HepG2 (cell line): Measurements from ENCODE around the gene AGMO.

Source experiments
- BCL6 ChIP-seq: IDR thresholded peaks from 2 replicates; pipeline ENCODE4 v1.6.1; 2016; ENCODE audit warnings: missing genetic modification reagents, missing compliant biosample characterization
- FIP1L1 ChIP-seq: fragments of 200-400 bp; formaldehyde crosslinking; IDR thresholded peaks from 2 replicates; pipeline ENCODE4 v1.6.1; 2018; ENCODE audit warnings: low read depth, mild to moderate bottlenecking, low read length, moderate library complexity, borderline replicate concordance; ENCODE audit not compliant: insufficient read depth
- FOXK2 ChIP-seq: fragments of 450-650 bp; IDR thresholded peaks from 2 replicates; pipeline ENCODE4 v1.6.1; 2016
- PHF20 ChIP-seq: sonication (generic); formaldehyde crosslinking; IDR thresholded peaks from 2 replicates; pipeline ENCODE4 v1.5.0; 2020; ENCODE audit warnings: mild to moderate bottlenecking, missing genetic modification reagents
- POLR2A ChIP-seq, 2 experiments: IDR thresholded peaks; 2 replicates each; pipeline ENCODE4 v1.6.1; 2011; ENCODE audit warnings: low read depth in 2 of 2, low read length in 2 of 2, mild to moderate bottlenecking in 1 of 2, moderate library complexity in 1 of 2; ENCODE audit not compliant: insufficient read depth in 1 of 2
- RELA ChIP-seq: sonication (generic); formaldehyde crosslinking; IDR thresholded peaks from 2 replicates; pipeline ENCODE4 v1.4.0; 2020; ENCODE audit warnings: missing genetic modification reagents
- RFX5 ChIP-seq: IDR thresholded peaks from 2 replicates; pipeline ENCODE4 v1.6.1; 2011; ENCODE audit warnings: low read depth, low read length, improper control_type of control experiment
- ZNF274 ChIP-seq: sonication (generic); formaldehyde crosslinking; IDR thresholded peaks from 2 replicates; pipeline ENCODE4 v1.5.1; 2020; ENCODE audit warnings: mild to moderate bottlenecking, missing genetic modification reagents
- ZNF629 ChIP-seq: sonication (generic); formaldehyde crosslinking; conservative IDR thresholded peaks from 2 replicates; pipeline ENCODE4 v1.5.0; 2020; ENCODE audit warnings: missing genetic modification reagents
- ZNF7 ChIP-seq: IDR thresholded peaks from 2 replicates; pipeline ENCODE4 v1.6.1; 2016; ENCODE audit warnings: missing biosample characterization, missing genetic modification reagents
- ZNF878 ChIP-seq: sonication (generic); formaldehyde crosslinking; IDR thresholded peaks from 2 replicates; pipeline ENCODE4 v1.8.1; 2023; ENCODE audit warnings: mild to moderate bottlenecking, missing genetic modification reagents, moderate library complexity
- TF ChIP-seq, protein P1 (sequence below): sonication (generic); formaldehyde crosslinking; IDR thresholded peaks from 2 replicates; pipeline ENCODE4 v1.5.0; 2020; ENCODE audit warnings: mild to moderate bottlenecking, missing genetic modification reagents, moderate library complexity
- TF ChIP-seq, protein P2 (sequence below): sonication (generic); formaldehyde crosslinking; IDR thresholded peaks from 2 replicates; pipeline ENCODE4 v1.4.0; 2020; ENCODE audit warnings: missing genetic modification reagents
- TF ChIP-seq, protein P3 (sequence below): sonication (generic); formaldehyde crosslinking; IDR thresholded peaks from 2 replicates; pipeline ENCODE4 v1.4.0; 2020; ENCODE audit warnings: mild to moderate bottlenecking, missing genetic modification reagents

DNA sequence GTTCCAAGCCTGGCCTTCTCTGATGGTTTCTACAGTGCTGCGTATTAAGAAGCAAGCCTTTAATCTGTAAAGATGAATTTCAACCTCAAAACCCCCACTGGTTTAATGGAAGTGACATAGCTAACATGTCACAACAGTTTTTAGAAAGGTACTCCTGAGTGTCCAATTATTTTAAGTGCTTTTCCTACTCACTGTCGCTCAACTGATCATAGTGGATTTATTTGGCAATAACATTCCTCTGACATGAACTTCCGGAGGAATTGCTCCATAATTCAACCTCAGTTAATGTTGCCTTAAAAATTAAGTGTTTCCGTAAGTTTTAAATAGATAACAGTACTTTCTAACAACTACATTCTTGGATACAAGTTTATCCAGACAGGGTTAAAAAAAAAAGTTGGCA, 57.5 kb downstream of the AGMO start:
- TF ChIP-seq PHF20 (no peak), ZNF274 (CRISPR knock-in tag) (no peak), FOXK2 (no peak), ZNF7 (CRISPR knock-in tag) (no peak), FIP1L1 (no peak), RFX5 (no peak), ZNF878 (CRISPR knock-in tag) (no peak), BCL6 (CRISPR knock-in tag) (no peak), RELA (CRISPR knock-in tag) (no peak), ZNF629 (CRISPR knock-in tag) (no peak), POLR2A (IDR thresholded peaks at IDR 0.05; ENCODE audit: insufficient read depth in 1 of 2, low read depth in 2 of 2, low read length in 2 of 2) (no peak)
- TF ChIP-seq, protein P1, sequence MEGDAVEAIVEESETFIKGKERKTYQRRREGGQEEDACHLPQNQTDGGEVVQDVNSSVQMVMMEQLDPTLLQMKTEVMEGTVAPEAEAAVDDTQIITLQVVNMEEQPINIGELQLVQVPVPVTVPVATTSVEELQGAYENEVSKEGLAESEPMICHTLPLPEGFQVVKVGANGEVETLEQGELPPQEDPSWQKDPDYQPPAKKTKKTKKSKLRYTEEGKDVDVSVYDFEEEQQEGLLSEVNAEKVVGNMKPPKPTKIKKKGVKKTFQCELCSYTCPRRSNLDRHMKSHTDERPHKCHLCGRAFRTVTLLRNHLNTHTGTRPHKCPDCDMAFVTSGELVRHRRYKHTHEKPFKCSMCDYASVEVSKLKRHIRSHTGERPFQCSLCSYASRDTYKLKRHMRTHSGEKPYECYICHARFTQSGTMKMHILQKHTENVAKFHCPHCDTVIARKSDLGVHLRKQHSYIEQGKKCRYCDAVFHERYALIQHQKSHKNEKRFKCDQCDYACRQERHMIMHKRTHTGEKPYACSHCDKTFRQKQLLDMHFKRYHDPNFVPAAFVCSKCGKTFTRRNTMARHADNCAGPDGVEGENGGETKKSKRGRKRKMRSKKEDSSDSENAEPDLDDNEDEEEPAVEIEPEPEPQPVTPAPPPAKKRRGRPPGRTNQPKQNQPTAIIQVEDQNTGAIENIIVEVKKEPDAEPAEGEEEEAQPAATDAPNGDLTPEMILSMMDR = no peak
- TF ChIP-seq, protein P2, sequence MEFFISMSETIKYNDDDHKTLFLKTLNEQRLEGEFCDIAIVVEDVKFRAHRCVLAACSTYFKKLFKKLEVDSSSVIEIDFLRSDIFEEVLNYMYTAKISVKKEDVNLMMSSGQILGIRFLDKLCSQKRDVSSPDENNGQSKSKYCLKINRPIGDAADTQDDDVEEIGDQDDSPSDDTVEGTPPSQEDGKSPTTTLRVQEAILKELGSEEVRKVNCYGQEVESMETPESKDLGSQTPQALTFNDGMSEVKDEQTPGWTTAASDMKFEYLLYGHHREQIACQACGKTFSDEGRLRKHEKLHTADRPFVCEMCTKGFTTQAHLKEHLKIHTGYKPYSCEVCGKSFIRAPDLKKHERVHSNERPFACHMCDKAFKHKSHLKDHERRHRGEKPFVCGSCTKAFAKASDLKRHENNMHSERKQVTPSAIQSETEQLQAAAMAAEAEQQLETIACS (CRISPR knock-in tag) = no peak
- TF ChIP-seq, protein P3, sequence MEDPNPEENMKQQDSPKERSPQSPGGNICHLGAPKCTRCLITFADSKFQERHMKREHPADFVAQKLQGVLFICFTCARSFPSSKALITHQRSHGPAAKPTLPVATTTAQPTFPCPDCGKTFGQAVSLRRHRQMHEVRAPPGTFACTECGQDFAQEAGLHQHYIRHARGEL = no peak
